Stimulated activated CD4-positive, alpha-beta T cell treated with anti-CD3 and anti-CD28 coated beads, Interleukin-4, amount 100 ng/mL, for 24 hours (primary cell): Measurements from ENCODE around the gene ALG1L2.
"Not testable (repeated sequence)": the region's sequence is repeated elsewhere in the genome, so short reads cannot be mapped to it uniquely, and the experiment has no call there.

Experiments
- DNase-seq: peaks from one replicate; pipeline ENCODE4 v3.0.0-alpha.2; 2020

ALG1L2 gene

DNA sequence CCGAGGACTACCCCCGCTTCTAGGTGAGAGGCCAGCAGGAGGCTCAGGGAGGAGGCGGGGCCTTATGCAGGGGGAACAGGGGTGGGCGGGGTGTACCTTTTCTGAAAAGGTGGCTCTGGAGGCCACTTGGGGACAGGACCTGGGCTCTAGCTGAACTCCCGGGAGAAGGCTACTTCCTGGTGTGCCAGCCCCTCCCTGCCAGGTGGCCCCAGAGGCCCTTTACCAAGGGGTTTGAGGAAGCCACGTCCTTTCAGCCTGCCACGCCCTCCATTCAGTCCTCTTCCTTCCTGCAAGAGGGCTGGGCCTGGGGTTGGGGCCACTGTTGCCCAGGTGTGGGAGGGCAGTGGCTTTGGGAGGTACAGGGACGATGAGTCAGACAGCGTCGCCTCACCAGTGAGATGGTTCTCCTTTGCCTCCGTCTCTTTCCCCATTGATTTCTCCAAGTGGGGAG, 12.9 kb downstream of the ALG1L2 start:
- peak; percentile 27 for DNase-seq

DNA sequence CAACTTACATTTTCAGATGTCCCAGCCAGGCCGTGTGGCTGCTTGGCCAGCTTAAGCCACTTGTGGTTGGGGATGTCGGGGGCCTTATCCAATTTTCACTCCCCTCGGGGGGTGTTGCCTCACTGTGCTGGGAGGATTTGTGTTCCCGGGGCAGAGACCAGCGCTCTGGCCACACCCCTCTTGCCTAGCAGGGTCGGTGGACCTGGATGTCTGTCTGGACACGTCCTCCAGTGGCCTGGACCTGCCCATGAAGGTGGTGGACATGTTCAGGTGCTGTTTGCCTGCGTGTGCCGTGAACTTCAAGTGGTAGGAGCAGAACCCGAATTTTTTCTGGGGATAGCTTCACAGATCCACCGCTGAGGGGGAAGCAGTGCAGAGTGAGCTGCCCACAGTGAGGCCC, 14.2 kb downstream of the ALG1L2 start:
- not testable (repeated sequence) for DNase-seq

DNA sequence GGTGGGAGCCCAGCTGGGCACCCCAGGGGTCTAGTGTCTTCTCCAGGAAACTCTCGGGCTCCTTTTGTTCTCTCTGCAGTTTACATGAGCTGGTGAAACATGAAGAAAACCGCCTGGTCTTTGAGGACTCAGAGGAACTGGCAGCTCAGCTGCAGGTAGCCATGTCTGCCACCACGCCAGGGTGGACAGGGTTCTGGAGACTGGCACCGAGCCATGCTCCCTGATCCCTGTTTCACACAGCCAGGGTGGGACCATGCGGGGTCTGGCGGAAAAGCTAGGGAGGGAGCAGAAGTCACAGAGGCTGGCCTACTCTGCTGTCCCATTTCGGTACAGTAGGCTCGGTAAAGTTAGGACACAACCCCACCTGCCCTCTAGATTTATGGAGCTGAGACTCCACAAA, 15.5 kb downstream of the ALG1L2 start:
- not testable (repeated sequence) for DNase-seq

DNA sequence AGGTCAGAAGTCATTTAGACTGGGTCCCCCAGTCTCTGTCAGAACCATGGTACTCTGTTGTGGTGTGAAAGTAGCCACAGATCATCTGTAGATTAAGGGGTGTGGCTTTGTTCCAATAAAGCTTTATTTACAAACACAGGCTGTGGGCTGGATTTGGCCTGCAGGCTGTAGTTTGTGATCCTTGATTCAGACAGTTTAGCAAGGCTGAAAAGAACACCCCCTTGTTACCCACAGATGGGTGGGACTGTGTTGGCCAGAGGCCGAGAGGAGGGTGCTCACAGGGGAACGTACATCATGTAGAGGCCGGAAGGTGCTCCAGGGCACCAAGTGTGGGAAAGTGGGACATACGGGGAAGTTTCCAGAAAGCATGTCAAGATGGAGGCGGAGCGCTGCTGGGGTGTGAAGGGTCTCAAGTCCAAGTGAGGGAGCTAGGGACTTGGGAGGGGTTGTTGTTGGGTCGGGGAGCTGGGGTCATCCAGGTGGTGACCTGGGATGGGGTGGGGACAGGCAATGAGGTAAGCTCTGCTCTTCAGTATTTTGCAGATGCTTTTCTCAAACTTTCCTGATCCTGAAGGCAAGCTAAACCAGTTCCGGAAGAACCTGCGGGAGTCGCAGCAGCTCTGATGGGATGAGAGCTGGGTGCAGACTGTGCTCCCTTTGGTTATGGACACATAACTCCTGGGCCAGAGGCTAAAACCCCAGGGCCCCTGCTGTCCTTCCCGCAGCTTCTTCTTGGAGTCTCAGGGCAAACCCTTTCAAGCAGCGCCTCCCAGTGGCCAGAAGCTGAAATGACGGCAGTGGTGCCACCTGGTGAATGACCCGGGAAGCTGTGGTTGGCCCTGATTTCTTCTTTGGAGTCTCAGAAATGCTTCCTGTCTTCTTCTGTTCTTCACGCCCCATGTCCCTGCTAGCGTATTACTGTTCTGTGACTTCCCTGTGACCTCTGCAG, 16.3 kb downstream of the ALG1L2 start:
- DNase-seq, result peak; percentile 42

DNA sequence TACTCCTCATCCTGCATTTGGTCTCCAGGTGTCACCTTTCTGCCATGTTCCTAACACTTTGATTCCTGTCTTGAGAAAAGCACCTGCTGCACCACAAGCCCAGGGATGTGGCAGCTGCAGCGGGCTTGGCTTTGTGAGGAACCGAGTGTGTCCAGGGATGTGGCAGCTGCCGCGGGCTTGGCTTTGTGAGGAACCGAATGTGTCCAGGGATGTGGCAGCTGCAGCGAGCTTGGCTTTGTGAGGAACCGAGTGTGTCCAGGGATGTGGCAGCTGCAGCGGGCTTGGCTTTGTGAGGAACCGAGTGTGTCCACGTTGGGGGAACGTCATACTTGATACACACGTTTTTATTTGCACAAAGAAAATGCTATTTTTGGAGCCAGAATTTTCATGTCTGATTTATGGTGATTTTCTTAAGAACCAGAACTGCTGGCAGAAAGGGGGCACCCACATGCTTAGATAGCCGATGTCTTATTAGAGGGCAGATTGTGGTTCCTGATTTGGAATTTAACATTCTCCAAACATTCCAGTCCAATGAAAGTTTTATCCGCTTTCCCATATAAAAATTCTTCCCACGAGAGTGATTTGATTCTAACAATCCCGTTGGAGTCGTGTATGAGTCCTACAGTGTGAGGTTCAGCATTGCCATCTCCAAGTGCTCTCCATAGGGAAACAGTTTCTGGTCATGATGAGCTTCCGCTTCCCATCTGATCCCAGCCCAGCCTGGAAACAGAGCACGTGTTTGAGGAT, 17.2 kb downstream of the ALG1L2 start:
- DNase-seq, result not testable (repeated sequence)

DNA sequence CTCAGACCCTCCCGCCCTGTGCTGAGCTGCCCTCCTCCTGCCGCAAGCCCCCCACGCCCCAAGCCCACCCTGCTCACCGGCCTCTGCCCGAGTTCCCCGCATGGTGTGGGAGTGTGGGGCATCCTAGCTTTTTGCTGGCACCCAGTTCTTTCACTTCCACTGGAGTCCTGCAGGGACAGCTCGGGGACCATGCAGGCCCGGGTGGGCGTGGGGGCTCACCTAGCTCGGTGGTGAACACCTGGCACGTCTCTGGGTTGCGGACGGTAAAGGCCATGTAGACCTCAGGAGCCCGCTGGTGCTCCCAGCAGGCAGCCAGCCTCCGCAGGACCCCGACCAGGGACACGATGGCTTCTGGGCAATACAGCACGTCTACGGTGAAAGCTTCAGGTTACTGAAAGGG, 20.9 kb downstream of the ALG1L2 start:
- not testable (repeated sequence) for DNase-seq

DNA sequence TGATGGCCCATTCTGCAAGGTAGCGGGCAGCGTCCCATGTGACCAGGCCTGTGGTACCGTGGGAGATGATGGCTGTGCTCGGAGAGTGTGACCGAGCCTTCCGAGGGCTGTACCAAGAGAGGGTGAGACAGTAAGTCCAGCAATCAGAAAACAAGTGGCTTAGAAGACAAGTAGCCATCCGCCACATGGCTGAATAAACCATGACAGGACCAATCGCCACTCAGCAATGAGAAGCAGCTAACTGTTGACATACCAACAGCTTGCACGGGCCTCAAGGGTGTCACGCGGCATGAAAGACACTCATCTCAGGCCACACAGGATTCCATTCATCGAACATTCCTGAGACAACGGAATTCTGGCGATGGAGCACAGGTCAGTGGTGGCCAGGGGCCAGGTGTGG, 22.6 kb downstream of the ALG1L2 start:
- not testable (repeated sequence) for DNase-seq

DNA sequence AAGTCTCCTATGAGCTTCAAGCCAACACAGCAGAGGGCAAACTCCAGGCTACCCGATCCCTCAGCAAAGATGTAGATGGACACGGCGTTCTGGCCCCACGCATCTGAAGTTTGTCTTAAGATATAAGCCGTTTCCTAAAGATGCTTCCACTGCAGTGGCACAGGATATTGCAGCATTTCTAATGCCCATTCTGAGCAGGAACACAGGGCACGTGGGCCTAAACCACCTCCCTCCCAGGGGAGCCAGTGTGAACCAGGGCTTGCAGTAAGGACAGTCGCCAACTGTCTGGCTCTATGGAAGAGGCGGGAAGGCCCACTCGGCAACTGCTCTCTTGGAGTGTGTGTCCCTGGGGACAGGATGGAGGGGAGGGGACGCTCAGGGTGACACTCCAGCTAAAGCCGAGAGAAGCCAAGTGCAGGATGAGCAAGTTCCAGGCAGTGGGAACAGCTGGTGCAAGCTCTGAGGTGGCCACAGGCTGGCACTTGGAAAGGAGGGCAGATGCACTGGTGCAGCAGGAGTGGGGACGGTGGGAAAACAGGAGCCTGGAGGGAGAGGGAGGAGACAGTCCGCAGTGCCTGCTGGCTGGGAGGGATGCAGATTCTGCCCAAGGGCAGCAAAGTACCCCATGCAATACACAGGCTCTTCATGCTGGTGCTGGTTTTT, 25.8 kb downstream of the ALG1L2 start:
- not testable (repeated sequence) for DNase-seq

DNA sequence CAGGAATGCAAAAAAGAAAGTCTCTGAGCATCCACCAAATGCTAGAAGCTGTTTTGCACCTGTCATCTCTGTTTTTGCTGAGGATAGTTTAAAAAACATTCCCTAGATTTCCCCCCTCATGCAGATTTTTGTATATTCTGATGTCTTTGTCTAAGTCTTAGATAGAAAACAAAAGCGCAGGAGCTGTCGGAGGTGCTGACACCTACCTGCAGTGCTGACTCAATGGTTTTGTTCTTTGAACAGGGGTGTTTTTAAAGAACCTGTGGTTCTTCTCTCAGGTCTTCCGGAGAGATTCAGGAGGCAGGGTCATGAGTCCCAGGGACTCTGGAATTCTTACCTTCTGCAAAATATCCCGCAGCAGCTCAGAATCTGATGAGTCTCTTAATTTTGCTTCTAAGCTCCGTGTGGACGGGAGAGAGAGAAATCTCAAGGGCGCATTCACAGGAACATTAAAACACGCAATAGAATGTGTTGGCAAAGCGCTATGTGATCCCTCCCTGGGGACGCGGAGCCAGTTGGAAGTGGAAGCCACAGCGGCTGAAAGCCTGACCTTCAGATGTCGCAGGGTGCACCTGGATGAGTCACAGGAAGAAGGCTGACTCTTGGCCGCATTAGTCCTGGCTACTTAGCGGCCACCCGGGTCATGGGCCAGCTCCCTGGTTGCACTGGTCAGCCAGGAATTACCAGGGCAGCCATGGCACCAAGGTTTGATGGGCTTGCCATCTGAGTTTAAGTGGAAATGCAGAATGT, 27.4 kb downstream of the ALG1L2 start:
- not testable (repeated sequence) for DNase-seq

DNA sequence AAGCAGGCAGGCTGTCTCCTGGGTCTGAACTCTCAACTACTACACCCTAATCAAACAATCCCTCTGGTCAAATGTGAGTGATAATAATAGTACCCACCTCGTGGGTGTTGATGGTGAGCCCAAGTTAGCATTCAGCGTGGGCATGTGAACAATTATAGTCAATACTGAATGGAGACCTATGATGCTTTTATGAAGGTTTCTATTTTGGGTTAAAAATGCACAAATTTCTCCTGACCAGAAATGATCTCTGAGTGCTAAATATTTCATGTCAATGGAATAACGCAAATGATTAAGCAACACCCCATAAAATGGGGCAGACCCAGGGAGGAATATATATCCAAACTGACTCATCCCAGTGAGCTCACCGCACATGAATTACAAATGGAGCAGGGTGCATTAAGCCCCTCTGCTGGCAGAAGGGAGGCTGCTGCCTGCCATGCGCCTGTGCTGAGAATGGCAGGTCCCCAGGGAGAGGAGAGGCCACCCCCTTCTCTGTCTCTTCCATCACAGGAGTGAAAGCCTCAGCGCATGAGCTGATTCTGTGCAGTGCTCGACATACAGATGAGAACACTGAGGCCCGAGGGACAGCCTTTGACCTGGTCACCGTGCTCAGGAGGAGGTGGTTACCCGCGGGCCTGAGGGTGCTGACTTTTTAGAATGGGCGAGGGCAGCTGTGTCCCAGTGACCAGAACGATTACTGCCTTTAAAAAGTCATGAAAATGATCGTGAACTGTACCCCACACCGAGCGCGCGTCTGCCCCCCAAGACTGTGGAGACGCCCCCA, 28.9 kb downstream of the ALG1L2 start:
- peak; percentile 23 for DNase-seq

DNA sequence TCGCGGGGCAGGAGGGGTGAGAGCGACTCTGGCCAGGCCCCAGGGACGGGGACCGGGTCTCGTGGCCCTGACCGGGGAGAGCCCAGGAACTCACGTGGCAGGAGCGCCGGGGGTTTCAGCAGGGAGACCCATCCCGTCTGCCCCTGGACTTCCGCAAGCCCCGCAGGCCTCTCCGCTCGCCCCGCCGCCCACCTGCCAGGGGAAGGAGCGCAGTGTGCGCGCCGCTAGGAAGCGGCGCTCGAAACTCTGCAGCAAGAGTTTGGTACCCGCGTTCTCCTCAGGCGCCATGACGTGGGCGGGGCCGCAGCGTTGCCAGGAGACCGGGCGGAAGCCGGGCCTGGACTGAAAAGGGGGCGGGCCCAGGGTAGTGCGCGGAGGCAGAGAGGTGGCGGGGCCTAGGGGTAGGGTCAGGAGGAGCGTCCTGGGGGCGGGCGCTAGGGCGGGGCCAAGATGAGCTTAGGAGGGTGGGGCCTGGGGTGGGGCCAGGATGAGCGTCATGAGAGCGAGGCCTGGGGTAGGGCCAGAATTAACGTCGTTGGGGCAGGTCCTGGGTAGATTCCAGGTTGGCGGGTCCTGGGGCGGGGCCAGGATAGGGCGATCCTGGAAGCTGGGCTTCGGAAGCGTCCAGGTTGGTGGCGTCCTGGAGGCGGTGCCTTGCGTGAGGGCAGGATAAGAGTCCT, 29.7 kb downstream of the ALG1L2 start:
- DNase-seq, result peak; percentile 99

DNA sequence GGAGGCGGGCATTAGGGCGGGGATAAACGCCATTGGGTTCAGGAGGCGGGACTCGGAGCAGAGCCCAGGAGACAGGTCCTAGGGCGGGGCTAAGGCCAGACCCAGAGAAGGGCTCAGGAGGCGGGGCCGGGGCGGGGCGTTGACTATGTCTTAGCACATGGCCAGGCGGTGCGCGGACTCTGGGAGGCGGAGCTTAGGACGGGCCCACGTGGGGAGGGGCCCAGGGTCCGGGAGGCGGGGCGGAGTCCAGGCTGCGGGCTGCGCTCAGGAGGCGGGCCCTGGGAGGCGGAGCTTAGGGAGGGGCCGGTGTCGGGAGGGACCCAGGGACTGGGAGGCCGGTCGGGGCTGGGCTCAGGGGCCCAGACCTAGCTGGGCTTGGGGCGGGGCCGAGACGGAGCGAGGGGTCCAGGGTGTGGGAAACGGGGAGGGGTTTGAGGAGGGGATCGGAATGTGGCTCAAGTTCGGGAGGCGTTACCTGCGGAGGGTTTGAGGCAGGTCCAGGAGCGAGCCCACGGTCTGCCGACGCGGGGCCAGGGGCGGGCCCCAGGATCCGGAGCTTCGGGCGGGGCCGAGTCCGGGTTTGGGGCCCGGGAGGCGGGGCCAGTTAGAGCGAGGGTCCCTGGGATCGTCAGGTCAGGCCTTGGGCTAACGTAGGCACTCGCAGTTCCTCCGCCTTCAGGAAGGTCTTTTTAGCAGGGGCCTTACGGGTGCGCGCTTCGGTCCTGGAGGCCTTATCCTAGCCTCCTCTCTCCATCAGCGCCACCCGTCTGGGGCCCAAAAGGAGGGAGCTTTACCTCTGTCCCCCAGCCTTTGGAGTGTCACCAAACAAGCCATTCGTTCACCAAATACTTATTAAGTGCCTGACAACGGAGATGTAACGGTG, 30.5 kb downstream of the ALG1L2 start:
- peak; percentile 99 for DNase-seq

DNA sequence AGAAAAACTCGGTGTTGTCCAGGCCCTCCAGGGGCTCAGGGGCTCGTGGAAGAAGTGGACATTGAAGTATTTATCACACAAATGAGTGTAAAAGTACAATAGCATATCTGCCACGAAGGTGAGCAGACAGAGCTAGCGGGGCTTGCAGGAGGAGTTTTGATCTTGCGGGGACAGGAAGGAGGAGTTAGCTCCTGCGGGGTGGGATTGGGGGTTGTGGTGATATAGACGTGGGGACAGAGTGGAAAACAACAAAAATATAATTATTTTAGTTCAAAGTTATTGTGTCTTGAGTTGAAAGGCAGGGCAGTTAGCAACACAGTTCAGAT, 31.1 kb downstream of the ALG1L2 start:
- DNase-seq, result not testable (repeated sequence)

DNA sequence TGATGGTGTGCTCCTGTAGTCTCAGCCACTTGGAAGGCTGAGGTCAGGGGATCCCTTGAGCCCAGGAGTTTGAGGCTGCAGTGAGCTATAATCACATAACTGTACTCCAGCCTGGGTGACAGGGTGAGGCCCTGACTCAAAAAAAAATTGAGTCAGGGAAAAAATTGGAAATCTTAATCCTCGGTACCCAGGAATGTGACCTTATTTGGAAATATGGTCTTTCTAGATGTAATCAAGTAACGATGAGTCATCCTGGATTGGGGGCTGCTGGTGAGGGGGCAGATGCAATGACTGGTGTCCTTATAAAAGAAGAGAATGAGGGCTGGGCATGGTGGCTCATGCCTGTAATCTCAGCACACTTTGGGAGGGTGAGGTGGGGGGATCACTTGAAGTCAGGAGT, 33.8 kb downstream of the ALG1L2 start:
- not testable (repeated sequence) for DNase-seq

DNA sequence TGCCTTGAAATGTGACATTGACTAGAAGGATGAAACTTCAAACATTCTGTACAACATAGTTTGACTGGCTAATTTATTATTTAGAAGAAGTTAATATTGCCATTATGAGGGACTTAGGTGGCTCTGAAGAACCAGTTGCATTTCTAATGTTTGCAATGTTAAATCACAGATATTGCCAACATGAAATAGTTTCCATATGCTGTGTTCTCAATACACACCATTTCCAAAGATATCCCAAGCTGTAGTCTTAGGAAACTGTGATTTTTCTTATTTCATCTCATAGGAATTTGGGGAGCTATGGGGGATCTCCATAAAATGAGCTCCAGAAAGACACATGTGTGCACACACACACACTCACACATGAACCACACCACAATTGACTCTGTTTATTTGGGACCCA, 36.3 kb downstream of the ALG1L2 start:
- no peak for DNase-seq

DNA sequence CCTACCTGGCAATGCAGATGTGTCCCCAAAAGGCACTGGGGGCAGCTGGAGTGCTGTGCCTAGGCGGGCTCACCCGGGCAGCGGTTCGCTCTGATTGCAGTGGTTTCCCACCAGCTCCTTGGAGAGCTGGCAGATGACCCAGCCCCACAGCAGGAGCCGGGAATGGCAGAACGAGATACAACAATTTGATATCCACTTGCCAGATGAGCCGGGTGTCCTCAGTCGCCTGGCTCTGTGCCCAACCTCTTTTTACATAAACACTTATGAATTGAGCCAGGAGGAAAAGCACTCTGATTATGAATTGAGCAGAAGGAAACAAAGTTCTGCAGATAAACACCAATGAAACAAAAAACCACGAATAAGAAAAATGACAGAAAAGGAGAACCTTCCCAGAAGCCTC, 38.2 kb downstream of the ALG1L2 start:
- DNase-seq, result not testable (repeated sequence)

DNA sequence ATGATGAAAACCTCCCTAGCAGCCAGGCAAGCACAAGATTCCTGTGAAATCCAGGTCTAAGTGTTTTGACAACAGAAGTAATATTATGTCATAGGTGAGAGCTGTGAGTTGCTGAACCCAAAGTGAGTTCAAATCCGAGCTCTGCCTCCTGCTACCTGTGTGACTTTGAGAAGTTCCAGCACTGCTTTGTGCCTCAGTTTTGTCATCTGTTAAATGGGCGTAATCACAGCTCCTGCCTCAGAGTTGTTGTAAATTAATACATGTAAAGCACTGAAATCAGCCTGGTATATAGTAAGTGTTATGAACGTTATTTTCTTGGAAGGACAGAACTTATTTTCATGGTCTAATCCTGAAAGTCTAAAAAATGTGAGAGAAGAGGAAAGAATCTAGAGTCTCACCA, 38.7 kb downstream of the ALG1L2 start:
- DNase-seq, result not testable (repeated sequence)

DNA sequence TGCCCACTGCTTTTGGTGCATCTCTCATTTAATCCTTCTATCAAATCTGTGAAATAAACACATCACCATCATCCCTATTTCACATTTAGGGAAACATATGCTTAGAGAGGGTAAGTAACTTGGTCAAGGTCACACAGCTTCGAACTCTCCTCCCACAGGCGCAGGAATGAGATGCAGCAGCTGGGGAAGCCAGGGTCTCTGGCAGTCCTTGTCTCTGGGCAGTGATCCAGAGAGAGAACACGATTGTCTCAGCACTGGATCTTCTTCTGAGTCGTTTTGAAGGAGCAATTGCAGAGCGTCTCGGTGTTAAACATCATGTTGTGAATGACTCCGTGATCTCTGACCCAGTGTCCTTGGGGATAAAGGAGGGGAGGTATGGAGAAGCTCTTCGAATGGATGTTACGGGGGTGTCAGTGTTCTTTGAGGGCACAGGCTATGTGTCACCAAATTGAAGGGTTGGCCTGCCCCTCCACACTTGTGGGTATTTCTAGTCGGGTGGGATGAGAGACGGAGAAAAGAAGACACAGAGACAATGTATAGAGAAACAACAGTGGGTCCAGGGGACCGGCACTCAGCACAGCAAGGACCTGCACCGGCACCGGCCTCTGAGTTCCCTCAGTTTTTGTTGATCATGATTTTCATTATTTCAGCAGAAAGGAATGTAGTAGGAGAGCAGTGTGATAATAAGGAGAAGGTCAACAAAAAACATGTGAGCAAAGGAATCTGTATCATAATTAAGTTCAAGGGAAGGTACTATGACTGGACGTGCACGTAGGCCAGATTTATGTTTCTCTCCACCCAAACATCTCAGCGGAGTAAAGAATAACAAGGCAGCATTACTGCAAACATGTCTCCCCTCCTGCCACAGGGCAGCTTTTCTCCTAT, 41.5 kb downstream of the ALG1L2 start:
- not testable (repeated sequence) for DNase-seq

DNA sequence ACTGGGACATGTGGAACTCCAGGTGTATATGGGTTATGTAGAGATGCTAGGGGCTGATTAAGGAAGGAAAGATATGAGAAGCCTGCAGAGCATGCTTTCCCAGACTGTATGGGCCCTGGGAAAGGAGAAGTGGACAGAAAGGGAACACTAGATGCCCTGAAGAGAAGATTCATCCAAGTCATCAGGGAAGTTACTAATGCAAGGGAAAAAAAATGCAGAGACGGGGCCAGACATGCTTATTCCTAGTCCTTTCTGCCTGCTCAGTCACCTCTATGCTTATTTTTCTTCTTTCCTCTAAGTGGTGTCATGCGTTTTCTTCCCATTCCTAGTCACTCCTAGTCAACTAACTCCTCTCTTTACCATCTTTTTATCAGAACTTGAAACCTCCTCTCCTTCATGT, 43.8 kb downstream of the ALG1L2 start:
- DNase-seq, result not testable (repeated sequence)
